Measurements from ENCODE around the gene ESRRB.

Gene ESRRB

DNA sequence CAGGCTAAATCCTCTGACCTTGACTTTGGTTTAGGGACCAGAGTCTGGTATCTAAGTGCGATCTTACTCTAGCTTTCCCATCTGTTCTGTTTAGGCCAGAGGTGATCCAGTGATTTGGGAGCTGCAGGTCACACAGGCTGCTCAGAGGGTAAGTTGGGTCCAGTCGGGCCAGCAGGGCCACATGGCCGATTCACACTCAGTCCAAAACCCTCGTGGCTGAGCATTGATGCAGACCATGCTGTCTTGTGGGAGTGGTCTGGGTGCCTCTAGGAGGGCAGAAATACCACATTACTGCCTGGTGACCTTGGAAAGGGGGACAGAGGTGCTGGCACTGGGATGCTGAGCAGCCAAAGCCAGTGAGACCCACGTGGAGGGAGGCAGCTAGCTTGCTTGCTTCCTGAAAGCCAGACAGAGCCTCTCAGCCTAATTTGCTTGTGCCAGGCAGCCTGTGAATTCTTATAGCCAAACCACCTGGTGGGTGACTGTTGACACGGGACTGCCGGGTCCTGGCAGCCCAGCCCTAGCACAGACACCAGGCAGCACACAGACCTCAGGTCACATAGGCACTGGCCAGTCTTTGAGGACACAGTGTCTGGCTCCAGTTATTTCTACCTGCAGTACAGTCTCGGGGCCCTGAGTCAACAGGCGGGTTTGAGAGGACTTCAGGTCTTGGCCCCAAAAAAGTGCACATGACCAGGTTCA is 31.7 kb downstream of the ESRRB start:
- DNase-seq (ENCODE audit: low read depth, low spot score): no peak

DNA sequence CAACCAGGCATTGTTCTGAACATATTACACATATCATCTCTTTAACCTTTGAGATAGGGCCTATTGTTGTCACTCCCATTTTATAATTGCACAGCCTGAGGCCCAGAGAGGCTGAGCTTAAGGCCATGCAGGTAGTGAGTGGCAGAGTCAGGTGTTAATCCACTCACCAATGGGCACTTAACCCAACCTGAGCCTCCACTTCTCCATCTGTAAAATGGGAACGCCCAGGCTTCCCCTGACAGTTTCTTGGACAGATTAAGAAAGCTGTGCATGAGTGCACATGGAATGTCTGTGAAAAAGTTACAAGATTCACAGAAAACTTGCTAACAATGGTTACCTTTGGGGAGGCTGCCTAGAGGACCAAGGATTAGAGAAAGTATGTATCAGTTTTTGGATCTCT is 32.9 kb downstream of the ESRRB start:
- DNase-seq (ENCODE audit: low read depth, low spot score): no peak

DNA sequence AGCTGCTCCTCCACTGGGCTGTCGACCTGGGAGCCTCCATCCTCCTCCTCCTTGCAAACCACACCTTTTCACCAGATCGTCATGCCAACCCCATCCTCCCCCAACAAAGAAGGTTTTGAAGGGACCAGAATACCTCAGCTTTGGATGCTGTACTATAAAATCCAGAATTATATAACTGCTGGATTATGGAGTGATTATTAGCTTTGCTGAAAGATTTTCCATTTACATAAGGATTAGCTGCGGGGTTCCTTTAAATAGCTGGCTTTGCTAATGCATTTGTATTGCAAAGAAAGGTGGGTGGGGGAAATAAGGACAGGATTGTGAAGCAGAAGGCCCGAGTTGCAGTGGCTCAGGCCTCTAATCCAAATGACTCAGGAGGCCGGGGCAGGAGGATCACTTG is 36.6 kb downstream of the ESRRB start:
- no peak for DNase-seq (ENCODE audit: low read depth, low spot score)

DNA sequence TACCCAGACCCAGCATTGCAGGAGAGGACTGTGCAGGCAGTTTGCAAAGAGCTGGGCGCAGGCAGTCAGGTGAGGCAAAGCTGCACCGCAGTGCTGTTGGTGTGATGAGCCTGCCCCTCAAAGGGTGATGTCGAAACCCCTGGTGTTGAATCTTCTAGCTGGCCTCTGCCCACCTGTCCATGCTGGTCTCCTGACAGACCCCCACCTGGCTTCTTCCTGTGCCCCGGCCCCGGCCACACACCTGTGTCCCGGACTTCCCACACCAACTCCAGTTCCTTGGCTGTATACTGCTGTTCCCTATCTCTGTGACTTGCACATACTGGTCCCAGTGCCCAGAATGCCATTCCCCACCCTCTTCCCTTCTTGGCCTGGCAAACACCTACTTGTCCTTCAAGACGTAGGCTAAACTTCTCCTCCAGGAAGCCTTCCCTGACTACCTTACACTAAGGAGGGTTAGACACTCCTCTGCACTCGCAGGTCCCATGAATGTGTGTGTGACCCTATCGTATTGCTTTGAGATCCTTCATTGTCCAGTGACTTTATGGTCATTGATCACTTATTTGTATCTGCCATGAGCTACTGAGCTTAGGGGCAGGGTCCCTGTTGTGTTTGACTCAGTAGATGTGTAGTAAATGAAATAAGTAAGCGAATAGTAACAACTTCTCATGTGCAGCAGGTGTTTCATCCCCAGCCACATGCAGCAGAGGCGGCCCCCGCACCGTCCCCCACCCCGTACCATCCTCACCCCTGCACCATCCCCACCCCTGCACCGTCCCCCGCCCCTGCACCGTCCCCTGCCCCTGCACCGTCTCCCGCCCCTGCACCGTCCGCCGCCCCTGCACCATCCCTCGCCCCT is 37.4 kb downstream of the ESRRB start:
- no peak for DNase-seq (ENCODE audit: low read depth, low spot score)

GRCh38 chr14:76413962-76414600 is 38.1 kb downstream of the ESRRB start:
- DNase-seq (ENCODE audit: low read depth, low spot score): no peak

- no peak for DNase-seq (ENCODE audit: low read depth, low spot score)
Observed at GRCh38 chr14:76419399-76419798, 43.5 kb downstream of the ESRRB start.

- no peak for DNase-seq (ENCODE audit: low read depth, low spot score)
Observed at GRCh38 chr14:76420827-76421226, 44.9 kb downstream of the ESRRB start.

GRCh38 chr14:76421662-76422061 is 45.7 kb downstream of the ESRRB start:
- no peak for DNase-seq (ENCODE audit: low read depth, low spot score)

- no peak for DNase-seq (ENCODE audit: low read depth, low spot score)
Observed at GRCh38 chr14:76422662-76423061, 46.7 kb downstream of the ESRRB start.

GRCh38 chr14:76423534-76423933 is 47.6 kb downstream of the ESRRB start:
- DNase-seq (ENCODE audit: low read depth, low spot score): no peak

DNA sequence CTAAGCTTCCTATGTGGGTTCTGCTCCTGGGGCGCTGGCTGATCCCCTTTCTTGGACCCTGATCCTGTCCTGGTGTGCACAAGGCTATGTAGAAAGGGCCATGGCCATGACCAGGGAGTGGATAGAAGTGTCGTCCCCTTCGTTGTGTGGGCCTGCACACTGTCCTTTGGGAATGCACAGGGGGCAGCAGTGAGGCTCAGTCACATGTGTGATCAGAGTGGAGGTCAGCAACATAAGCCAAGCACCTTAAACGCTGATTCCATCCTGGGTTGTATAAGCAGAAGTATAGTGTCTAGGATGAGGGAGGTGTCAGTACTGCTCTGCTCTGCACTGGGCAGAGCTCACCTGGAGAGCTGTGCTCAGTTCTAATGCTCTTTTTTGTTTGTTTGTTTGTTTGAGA is 48.4 kb downstream of the ESRRB start:
- DNase-seq (ENCODE audit: low read depth, low spot score): no peak

DNA sequence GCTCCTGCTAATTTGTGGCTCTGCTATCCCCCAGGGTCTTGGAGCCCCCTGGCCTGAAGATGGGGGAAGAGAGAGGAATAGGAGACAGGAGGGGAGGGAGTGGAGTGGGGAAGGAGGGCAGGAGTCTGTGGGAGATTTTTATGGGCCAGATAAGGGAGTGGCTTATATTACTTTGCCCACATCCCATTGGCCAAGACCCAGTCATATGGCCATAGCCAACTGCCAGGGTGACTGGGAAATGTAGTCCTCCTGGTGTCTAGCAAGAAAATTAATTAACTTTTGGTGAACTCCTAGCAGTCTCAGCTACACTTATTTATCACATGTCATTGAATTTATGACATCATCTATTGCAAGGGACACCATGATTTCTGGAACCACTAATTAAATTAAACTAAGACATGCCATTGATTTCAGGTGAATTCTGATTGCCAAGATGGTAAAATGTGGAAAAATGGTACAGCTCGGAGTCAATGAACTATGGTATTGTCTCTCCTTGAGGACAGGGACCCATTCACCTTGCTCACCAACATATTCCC is 50.3 kb downstream of the ESRRB start:
- no peak for DNase-seq (ENCODE audit: low read depth, low spot score)

- DNase-seq (ENCODE audit: low read depth, low spot score): no peak
Observed at GRCh38 chr14:76428611-76429010, 52.7 kb downstream of the ESRRB start.

DNA sequence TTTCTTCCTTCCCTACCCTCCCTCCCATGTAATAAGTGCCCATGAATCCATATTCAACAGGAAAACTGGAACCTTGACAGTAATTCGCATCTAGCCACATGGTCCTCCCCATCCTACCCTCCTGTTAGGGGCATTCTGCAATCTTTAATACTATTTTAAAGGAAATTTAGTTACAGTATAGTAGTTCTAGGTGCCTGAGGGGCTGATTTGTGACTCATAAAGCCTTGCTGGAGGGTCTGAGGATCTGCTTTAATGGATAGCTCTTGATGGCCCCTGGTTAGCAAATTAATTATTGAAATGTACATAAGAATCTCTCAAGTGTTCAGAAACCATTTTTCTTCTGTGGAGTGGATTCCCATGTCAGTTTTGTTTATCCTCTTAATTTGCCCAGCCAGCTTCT is 54.1 kb downstream of the ESRRB start:
- no peak for DNase-seq (ENCODE audit: low read depth, low spot score)

GRCh38 chr14:76430475-76430980 is 54.6 kb downstream of the ESRRB start:
- no peak for DNase-seq (ENCODE audit: low read depth, low spot score)

GRCh38 chr14:76431538-76431937 is 55.6 kb downstream of the ESRRB start:
- DNase-seq (ENCODE audit: low read depth, low spot score): no peak

DNA sequence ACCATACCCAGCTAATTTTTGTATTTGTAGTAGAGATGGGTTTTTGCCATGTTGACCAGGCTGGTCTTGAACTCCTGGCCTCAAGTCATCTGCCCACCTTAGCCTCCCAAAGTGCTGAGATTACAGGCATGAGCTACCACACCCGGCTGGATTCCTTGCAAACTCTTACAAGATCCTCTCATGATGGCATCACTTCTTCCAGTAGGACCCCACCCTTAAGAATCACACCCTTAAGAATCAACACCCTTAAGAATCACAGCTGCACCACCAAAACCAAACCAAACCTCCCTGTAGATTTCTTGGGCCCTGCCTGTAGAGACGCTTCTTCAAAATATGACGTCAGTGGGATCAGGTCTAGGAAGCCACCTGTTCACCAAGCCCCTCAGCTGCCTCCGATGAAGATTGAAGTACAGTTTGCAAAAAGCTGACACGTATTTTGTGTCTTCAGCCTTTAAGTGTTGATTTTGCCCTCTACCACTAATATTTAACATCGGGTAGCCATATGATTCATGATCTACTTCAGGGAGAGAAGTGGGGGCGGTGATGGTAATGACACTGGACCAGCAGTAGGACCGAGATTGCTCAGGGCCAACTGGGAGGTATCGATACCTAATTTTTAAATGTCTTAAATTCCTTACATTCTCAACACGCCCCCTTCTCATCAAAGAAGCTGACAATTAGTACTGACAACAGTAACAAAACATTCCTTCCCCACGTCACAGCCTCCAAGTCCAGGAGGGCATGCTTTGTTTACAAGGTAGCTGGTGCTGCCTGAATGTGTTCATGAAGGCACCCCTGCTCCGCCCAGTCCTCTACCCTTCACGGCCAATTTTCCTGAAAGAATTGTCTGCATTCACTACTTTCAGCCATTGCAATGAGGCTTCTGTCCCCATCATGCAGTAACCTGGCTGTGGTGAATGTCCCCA is 57.2 kb downstream of the ESRRB start:
- DNase-seq (ENCODE audit: low read depth, low spot score): no peak

DNA sequence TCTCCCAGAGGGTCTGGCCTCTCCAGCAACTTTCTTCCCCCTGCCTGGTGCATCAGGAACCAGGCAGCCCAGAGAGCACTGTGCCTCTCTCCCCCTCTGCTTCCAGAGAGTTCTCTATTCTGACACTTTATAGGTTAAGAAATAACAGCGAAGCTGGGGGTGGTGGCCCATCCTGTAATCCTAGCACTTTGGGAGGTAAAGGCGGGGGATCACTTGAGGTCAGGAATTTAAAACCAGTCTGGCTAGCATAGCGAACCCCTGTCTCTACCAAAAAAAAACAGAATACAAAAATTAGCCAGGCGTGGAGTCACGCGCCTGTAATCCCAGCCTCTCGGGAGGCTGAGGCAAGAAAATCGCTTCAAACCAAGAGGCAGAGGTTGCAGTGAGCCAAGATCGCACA is 58.3 kb downstream of the ESRRB start:
- DNase-seq (ENCODE audit: low read depth, low spot score): no peak

- DNase-seq (ENCODE audit: low read depth, low spot score): no peak
Observed at GRCh38 chr14:76439237-76439775, 63.4 kb downstream of the ESRRB start.

DNA sequence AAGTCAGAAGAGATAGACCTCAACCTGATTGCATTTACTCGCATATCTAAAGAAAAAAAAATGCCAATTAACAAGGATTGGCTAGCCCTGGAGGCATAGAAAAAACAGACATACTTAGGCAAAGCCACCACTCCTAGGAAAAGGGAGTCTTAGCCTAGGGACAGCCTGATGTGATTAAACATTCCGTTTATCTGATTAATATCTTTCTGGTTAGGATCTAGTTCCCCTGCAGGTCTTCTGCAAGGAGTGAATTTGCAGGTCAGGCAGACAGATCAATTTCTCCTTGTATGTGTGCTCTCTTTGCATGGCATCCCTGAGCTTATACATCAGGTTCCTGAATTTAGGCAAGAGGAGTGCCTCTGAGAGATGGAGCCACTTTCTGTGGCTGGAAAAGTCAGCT is 70.5 kb downstream of the ESRRB start:
- DNase-seq (ENCODE audit: low read depth, low spot score): no peak

GRCh38 chr14:76446921-76447320 is 71.0 kb downstream of the ESRRB start:
- DNase-seq (ENCODE audit: low read depth, low spot score): no peak
